Tibial nerve (tissue), 4 donors: ENCODE results near the gene COL25A1. TPM values are rescaled to one million over a fixed set of nuclear protein-coding genes. Genes with fewer than 3 reads are reported as not detected.
A peak's percentile ranks its signal among the peaks of the same experiment; 100 is the strongest.

Experiments used
- DNase-seq, 2 donors: peaks; one replicate each; pipeline ENCODE4 v3.0.0-alpha.2; 2019; ENCODE audit warnings: low spot score in 2 of 2
- H3K27ac ChIP-seq, 4 donors: fragments of 200-600 bp; sonication (generic) in 3 of 4; one replicate each; pipeline ENCODE4 v1.5.1; 2017 to 2019; ENCODE audit warnings: mild to moderate bottlenecking in 1 of 4
- H3K27me3 ChIP-seq, 2 donors: fragments of 200-600 bp; sonication (generic) in 1 of 2; one replicate each; pipeline versions ENCODE4 v1.5.1 to v1.6.0; 2017 to 2019
- H3K36me3 ChIP-seq, 3 donors: fragments of 200-600 bp; sonication (generic); one replicate each; pipeline ENCODE4 v1.5.1; 2018 to 2019
- H3K4me1 ChIP-seq, 4 donors: fragments of 200-600 bp; sonication (generic) in 3 of 4; one replicate each; pipeline ENCODE4 v1.5.1; 2017 to 2019
- H3K4me3 ChIP-seq, 4 donors: fragments of 200-600 bp; sonication (generic) in 3 of 4; one replicate each; pipeline ENCODE4 v1.5.1; 2017 to 2019; ENCODE audit warnings: mild to moderate bottlenecking in 1 of 4, moderate library complexity in 1 of 4
- H3K9me3 ChIP-seq, 4 donors: fragments of 200-600 bp; sonication (generic) in 3 of 4; one replicate each; pipeline ENCODE4 v1.5.1; 2017 to 2019
- EP300 ChIP-seq, 2 donors: sonication (generic); formaldehyde crosslinking; IDR thresholded peaks; one replicate each; pipeline ENCODE4 v1.6.1; 2017; ENCODE audit warnings: antibody characterized with exemption in 2 of 2, mild to moderate bottlenecking in 1 of 2
- POLR2A ChIP-seq, 2 donors: fragments of 450-650 bp; IDR thresholded peaks; one replicate each; pipeline ENCODE4 v1.6.1; 2017; ENCODE audit warnings: antibody characterized with exemption in 2 of 2, mild to moderate bottlenecking in 2 of 2, moderate library complexity in 2 of 2
- WGBS, 2 donors: methylation state at CpG; one replicate each; pipeline ENCODE4 v1.1.5; 2018; 5-methylcytosine and 5-hydroxymethylcytosine counted together
- total RNA-seq, 4 donors: library from RNA; depleted of rRNA; stranded (reverse); fragments of >200 nt; gene quantifications; one replicate each; pipeline ENCODE4 v1.1.0, GENCODE V29; 2016
- TF ChIP-seq, protein P1 (sequence below), 5 experiments: fragments of 200-600 bp in 3 of 5; fragments of 450-650 bp in 2 of 5; sonication (generic) in 3 of 5; IDR thresholded peaks; one replicate each; pipeline ENCODE4 v1.5.1; 2016 to 2019; ENCODE audit warnings: antibody characterized with exemption in 5 of 5, mild to moderate bottlenecking in 3 of 5, moderate library complexity in 2 of 5

COL25A1 gene
- total RNA-seq, 4 donors from 2014 or later: 1.5 to 4.1 (median 2.3) TPM

DNA sequence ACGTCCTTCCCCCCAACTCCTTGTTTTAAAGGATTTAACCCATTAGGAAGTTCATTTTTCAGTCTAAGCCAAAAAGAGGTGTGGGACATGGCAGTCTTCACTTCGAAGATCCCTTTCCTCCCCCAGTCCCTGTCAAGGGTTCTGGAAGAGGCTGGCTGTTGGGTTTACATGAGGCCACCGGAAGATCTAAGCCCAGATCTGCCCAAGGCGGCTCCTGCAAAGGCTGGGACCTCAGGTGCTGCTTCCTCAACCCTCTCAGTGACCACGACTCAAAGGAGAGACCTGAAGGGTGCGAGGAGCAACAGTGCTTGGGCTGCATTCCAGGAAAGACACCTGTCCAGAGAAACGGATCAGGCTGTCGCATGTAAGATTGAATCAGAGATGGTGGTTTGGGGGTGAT is 516.1 kb downstream of the COL25A1 start:
- H3K36me3 ChIP-seq: no peaks in the 10 kb centered on the region
- TF ChIP-seq, protein P1, sequence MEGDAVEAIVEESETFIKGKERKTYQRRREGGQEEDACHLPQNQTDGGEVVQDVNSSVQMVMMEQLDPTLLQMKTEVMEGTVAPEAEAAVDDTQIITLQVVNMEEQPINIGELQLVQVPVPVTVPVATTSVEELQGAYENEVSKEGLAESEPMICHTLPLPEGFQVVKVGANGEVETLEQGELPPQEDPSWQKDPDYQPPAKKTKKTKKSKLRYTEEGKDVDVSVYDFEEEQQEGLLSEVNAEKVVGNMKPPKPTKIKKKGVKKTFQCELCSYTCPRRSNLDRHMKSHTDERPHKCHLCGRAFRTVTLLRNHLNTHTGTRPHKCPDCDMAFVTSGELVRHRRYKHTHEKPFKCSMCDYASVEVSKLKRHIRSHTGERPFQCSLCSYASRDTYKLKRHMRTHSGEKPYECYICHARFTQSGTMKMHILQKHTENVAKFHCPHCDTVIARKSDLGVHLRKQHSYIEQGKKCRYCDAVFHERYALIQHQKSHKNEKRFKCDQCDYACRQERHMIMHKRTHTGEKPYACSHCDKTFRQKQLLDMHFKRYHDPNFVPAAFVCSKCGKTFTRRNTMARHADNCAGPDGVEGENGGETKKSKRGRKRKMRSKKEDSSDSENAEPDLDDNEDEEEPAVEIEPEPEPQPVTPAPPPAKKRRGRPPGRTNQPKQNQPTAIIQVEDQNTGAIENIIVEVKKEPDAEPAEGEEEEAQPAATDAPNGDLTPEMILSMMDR (IDR thresholded peaks at IDR 0.05): no peak
- TF ChIP-seq POLR2A (IDR thresholded peaks at IDR 0.05): no peak
- TF ChIP-seq EP300 (IDR thresholded peaks at IDR 0.05): no peak
- WGBS, 2 donors: 84 to 88% methylated on average over 7 to 8 of the region's 8 CpGs
- H3K4me1 ChIP-seq: no peaks in the 10 kb centered on the region
- no peak overlapping the region for H3K4me3 ChIP-seq
- H3K9me3 ChIP-seq: no peaks in the 10 kb centered on the region
- H3K27ac ChIP-seq: no peak overlapping the region
- no peaks in the 10 kb centered on the region for H3K27me3 ChIP-seq
- no peak for DNase-seq

DNA sequence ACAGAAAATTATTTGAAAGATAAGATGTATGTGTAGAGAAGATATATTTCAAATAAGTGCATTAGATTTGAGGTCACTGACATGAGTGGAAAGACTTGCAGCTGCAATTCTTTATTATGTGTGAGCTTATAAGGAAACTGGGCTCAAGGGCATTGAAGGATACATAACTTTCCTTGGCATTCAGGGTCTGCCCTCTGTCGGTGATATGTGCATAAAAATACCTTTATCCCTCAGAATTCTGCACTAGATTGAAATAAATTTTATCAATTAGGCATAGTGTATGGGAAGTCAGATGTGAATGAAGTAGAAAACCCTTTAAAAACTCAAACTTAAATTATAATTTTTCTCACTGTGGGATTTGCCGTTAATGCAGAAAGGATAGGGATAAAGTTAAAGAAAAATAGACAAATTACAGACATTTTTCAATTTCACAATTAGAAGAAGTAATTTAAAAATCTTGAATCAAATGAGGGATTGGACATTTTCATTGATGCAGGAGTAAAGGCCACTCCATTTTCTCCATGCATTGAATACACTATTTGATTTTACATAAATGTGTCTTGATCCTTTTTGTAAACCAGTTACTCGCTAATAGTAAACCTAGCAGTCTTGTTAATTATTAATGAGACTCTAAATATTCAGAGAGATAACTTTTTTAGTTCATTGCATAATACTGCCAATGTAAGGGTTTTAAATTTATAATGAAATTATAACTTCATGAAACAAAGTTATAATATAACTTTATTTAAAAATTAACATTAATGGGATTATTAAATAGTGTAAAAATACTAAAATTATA is 518.6 kb downstream of the COL25A1 start:
- Histone ChIP-seq H3K4me3 (no peak overlapping the region), H3K27me3 (no peaks in the 10 kb centered on the region), H3K36me3 (no peaks in the 10 kb centered on the region), H3K4me1 (no peaks in the 10 kb centered on the region), H3K27ac (no peak overlapping the region), H3K9me3 (no peaks in the 10 kb centered on the region)
- no peak for TF ChIP-seq POLR2A (IDR thresholded peaks at IDR 0.05)
- TF ChIP-seq, protein P1 (IDR thresholded peaks at IDR 0.05): peak in 1 of 5 experiments; percentile 30
- no peak for DNase-seq
- WGBS, 2 donors: 63 to 65% methylated on average over 3 of the region's 3 CpGs

DNA sequence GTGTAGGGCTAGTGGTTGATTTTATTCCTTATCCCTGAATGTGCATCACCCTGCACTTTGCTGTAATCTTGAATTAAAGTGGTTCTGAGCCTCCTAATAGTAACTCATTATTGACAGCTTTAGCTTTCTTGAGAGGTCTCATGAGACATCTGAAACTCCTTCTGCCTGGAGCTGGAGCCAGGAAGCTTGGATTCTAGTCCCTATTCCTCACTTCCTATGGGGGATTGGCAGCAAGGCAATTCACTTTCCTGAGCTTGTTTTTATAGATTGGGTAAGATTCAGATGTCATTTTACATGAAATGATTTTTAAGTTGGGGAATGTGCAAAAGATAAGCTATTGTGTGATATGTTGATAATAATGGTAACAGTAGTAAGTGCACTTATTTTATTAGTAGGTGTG is 522.5 kb downstream of the COL25A1 start:
- Histone ChIP-seq H3K27ac (no peak overlapping the region), H3K36me3 (no peaks in the 10 kb centered on the region), H3K4me1 (no peaks in the 10 kb centered on the region), H3K4me3 (no peak overlapping the region), H3K27me3 (no peaks in the 10 kb centered on the region), H3K9me3 (no peaks in the 10 kb centered on the region)
- DNase-seq: no peak
- TF ChIP-seq POLR2A (IDR thresholded peaks at IDR 0.05) (no peak), EP300 (IDR thresholded peaks at IDR 0.05) (no peak)
- TF ChIP-seq, protein P1 (IDR thresholded peaks at IDR 0.05): no peak

DNA sequence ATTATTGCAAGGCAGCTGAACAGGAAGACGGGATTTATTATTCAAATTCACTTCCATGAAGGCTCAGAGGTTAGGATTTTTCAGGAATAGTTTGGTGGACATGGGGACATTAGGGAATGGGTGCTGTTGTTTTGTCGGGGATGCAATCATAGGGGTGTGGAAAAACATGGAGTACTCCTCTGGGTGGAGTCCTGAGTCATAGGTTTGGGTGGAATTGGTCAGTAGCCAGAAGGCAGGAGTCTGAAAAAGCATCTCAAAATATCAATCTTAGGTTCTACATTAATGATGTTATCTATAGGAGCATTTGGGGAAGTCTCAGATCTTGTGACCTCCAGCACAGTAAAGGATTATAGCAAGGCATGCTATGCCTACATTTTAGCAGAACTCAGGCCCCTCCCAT is 525.1 kb downstream of the COL25A1 start:
- TF ChIP-seq EP300 (IDR thresholded peaks at IDR 0.05): no peak
- TF ChIP-seq, protein P1 (IDR thresholded peaks at IDR 0.05): no peak
- no peak for TF ChIP-seq POLR2A (IDR thresholded peaks at IDR 0.05)
- Histone ChIP-seq H3K9me3 (no peaks in the 10 kb centered on the region), H3K4me3 (no peak overlapping the region), H3K27ac (no peak overlapping the region), H3K36me3 (no peaks in the 10 kb centered on the region), H3K4me1 (no peaks in the 10 kb centered on the region), H3K27me3 (no peaks in the 10 kb centered on the region)
- DNase-seq: no peak
- WGBS, 2 donors: 82 to 89% methylated on average over 2 of the region's 2 CpGs

DNA sequence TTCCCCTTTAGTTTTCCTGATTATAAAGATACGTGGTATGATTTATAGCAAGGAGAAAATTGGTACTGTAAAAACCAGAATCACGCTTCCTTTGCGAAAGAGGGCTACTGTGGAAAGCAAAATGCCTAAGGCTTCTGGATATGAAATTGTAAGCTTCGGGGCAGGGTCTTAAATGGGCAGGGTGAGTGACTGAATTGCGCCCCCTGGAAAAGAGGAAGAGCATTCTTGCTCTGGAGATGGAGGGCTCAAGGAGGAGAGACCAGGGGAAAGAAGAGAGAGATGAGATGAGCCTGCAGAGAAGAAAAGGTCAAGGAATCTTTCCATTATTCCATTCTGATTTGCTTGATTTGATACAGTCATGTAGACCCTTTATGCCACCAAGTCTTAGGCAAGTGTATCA is 526.5 kb downstream of the COL25A1 start:
- TF ChIP-seq POLR2A (IDR thresholded peaks at IDR 0.05): no peak
- TF ChIP-seq, protein P1 (IDR thresholded peaks at IDR 0.05): no peak
- no peak for TF ChIP-seq EP300 (IDR thresholded peaks at IDR 0.05)
- no peaks in the 10 kb centered on the region for H3K4me1 ChIP-seq
- no peaks in the 10 kb centered on the region for H3K27me3 ChIP-seq
- DNase-seq: no peak
- no peak overlapping the region for H3K27ac ChIP-seq
- no peak overlapping the region for H3K4me3 ChIP-seq
- WGBS, 2 donors: 82 to 85% methylated on average over 5 of the region's 5 CpGs
- H3K36me3 ChIP-seq: no peaks in the 10 kb centered on the region
- H3K9me3 ChIP-seq: no peaks in the 10 kb centered on the region
